Keratinocyte (primary cell): ENCODE data around the gene MEX3C.

Experiments used
- CTCF ChIP-seq, 3 experiments: IDR thresholded peaks in 1 of 3; conservative IDR thresholded peaks in 1 of 3; optimal IDR thresholded peaks in 1 of 3; 2 replicates in 2 of 3; 3 replicates in 1 of 3; pipeline versions ENCODE3 to v1.5.1; 2011; ENCODE audit warnings: low read length in 3 of 3, mild to moderate bottlenecking in 3 of 3, moderate library complexity in 2 of 3, control low read depth in 1 of 3, inconsistent platforms in 1 of 3; ENCODE audit not compliant: insufficient read depth in 2 of 3; ENCODE audit errors: extremely low read depth in 1 of 3
- EZH2 ChIP-seq: IDR thresholded peaks from one replicate; pipeline ENCODE4 v1.6.1; 2012; ENCODE audit warnings: inconsistent platforms, mild to moderate bottlenecking, low read length, moderate library complexity

GRCh38 chr18:51236225-51236624 lies 38.7 kb upstream of the MEX3C start:
- no peak for TF ChIP-seq CTCF (optimal IDR thresholded peaks at IDR 0.05 in 1 of 3, IDR thresholded peaks at IDR 0.05 in 1 of 3, conservative IDR thresholded peaks at IDR 0.05 in 1 of 3; ENCODE audit: extremely low read depth in 1 of 3, insufficient read depth in 2 of 3, low read length in 3 of 3)
- TF ChIP-seq EZH2: no peak
